Esophagus squamous epithelium (tissue), 4 donors: ENCODE data around the gene BLOC1S1.

Experiments
- CTCF ChIP-seq, 6 experiments: fragments of 450-650 bp in 4 of 6; fragments of 200-600 bp in 2 of 6; sonication (generic) in 2 of 6; IDR thresholded peaks; one replicate each; pipeline ENCODE4 v1.5.1; 2016 to 2019; ENCODE audit warnings: antibody characterized with exemption in 6 of 6, mild to moderate bottlenecking in 4 of 6, moderate library complexity in 4 of 6
- POLR2A ChIP-seq, 4 donors: fragments of 450-650 bp; IDR thresholded peaks; one replicate each; pipeline ENCODE4 v1.6.1; 2017; ENCODE audit warnings: antibody characterized with exemption in 4 of 4, mild to moderate bottlenecking in 4 of 4, moderate library complexity in 3 of 4

GRCh38 chr12:55705782-55706402 is 10.0 kb upstream of the BLOC1S1 start:
- peak in 5 of 6 experiments; percentile 10 to 34 (median 25) for TF ChIP-seq CTCF (IDR thresholded peaks at IDR 0.05)
- TF ChIP-seq POLR2A (IDR thresholded peaks at IDR 0.05): no peak
